Neural progenitor cell (in vitro differentiated cells): ENCODE measurements around the gene ZNF593OS.

Experiments used
- EZH2 ChIP-seq: fragments of 200-600 bp; sonication (generic); IDR thresholded peaks from 2 replicates; pipeline ENCODE4 v1.6.1; 2017; ENCODE audit warnings: antibody characterized with exemption, mild to moderate bottlenecking, moderate library complexity
- TF ChIP-seq, protein P1 (sequence below): fragments of 200-600 bp; sonication (generic); IDR thresholded peaks from 2 replicates; pipeline ENCODE4 v1.5.1; 2017; ENCODE audit warnings: antibody characterized with exemption, mild to moderate bottlenecking

DNA sequence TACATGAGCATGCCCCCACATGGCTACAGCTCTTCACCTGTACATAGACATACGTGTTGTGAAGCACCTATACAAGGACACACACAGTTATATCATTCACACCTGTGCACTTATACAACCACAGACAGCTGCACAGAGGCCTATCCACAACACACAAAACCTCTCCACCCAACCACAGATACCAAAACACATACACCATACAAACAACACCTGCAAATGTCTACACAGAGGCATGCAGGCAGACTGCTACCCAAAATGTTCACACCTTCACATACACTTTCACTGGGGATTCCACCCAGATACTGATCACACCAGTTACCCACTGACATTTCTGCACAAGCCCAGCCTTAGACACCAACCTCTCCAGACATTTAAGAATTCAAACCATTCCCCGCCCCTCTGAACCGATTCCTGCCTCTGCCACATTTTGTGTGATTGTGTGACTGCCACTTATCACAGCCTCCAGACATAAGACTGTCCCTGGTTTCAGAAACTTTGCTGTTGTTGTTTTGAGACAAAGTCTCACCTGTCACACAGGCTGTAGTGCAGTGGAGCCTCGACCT lies 4.8 kb downstream of the ZNF593OS start:
- TF ChIP-seq, protein P1, sequence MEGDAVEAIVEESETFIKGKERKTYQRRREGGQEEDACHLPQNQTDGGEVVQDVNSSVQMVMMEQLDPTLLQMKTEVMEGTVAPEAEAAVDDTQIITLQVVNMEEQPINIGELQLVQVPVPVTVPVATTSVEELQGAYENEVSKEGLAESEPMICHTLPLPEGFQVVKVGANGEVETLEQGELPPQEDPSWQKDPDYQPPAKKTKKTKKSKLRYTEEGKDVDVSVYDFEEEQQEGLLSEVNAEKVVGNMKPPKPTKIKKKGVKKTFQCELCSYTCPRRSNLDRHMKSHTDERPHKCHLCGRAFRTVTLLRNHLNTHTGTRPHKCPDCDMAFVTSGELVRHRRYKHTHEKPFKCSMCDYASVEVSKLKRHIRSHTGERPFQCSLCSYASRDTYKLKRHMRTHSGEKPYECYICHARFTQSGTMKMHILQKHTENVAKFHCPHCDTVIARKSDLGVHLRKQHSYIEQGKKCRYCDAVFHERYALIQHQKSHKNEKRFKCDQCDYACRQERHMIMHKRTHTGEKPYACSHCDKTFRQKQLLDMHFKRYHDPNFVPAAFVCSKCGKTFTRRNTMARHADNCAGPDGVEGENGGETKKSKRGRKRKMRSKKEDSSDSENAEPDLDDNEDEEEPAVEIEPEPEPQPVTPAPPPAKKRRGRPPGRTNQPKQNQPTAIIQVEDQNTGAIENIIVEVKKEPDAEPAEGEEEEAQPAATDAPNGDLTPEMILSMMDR, result no peak
- no peak for TF ChIP-seq EZH2
